Fibroblast of lung (primary cell): ENCODE data around the gene SLC52A1. TPM values are rescaled to one million over a fixed set of nuclear protein-coding genes. Genes with fewer than 3 reads are reported as not detected.

Source experiments
- DNase-seq, 2 donors: peaks; one replicate each; pipeline versions ENCODE4 v3.0.0 to v3.0.0-alpha.2; 2010; ENCODE audit warnings: low read depth in 2 of 2
- H2AFZ ChIP-seq: 2 replicates; pipeline ENCODE4 v1.5.1; 2012; ENCODE audit warnings: low read length, control low read depth, inconsistent platforms
- H3K27ac ChIP-seq: 2 replicates; pipeline ENCODE4 v1.5.1; 2011; ENCODE audit warnings: low read length, control low read depth; ENCODE audit not compliant: insufficient read depth
- H3K27me3 ChIP-seq: 2 replicates; pipeline ENCODE4 v1.5.1; 2011; ENCODE audit warnings: mild to moderate bottlenecking, low read length; ENCODE audit not compliant: control insufficient read depth, insufficient read depth
- H3K36me3 ChIP-seq: 2 replicates; pipeline ENCODE4 v1.5.1; 2011; ENCODE audit warnings: low read length; ENCODE audit not compliant: control insufficient read depth, insufficient read depth
- H3K4me1 ChIP-seq: 2 replicates; pipeline ENCODE4 v1.5.1; 2011; ENCODE audit warnings: low read length; ENCODE audit not compliant: control insufficient read depth, insufficient read depth; ENCODE audit errors: extremely low read depth
- H3K4me2 ChIP-seq: 2 replicates; pipeline ENCODE4 v1.5.1; 2011; ENCODE audit warnings: low read length, control low read depth; ENCODE audit not compliant: insufficient read depth; ENCODE audit errors: extremely low read depth
- H3K4me3 ChIP-seq, 4 experiments: fragments of 200-600 bp in 1 of 4; sonication (generic) in 1 of 4; replicated peaks in 1 of 4; 2 replicates each; pipeline ENCODE4 v1.5.1; 2011 to 2016; ENCODE audit warnings: low read length in 4 of 4, low read depth in 3 of 4, mild to moderate bottlenecking in 3 of 4, control low read depth in 2 of 4, inconsistent platforms in 1 of 4, mixed read lengths in 1 of 4; ENCODE audit not compliant: insufficient read depth in 1 of 4; ENCODE audit errors: control extremely low read depth in 1 of 4
- H3K79me2 ChIP-seq: 2 replicates; pipeline ENCODE4 v1.5.1; 2012; ENCODE audit warnings: mild to moderate bottlenecking, low read length, inconsistent platforms; ENCODE audit not compliant: control insufficient read depth, insufficient read depth
- H3K9ac ChIP-seq: 2 replicates; pipeline ENCODE4 v1.5.1; 2011; ENCODE audit warnings: mild to moderate bottlenecking, low read length, control low read depth; ENCODE audit not compliant: insufficient read depth
- H3K9me3 ChIP-seq: 2 replicates; pipeline ENCODE4 v1.5.1; 2012; ENCODE audit warnings: low read depth, low read length; ENCODE audit not compliant: control insufficient read depth, insufficient read depth
- H4K20me1 ChIP-seq: 2 replicates; pipeline ENCODE4 v1.5.1; 2011; ENCODE audit warnings: low read length; ENCODE audit not compliant: control insufficient read depth, insufficient read depth; ENCODE audit errors: extremely low read depth
- CTCF ChIP-seq, 2 donors: IDR thresholded peaks in 1 of 2; conservative IDR thresholded peaks in 1 of 2; 1 replicate in 1 of 2; 2 replicates in 1 of 2; pipeline ENCODE4 v1.5.1; 2011 to 2012; ENCODE audit warnings: low read length in 2 of 2, control low read depth in 1 of 2, inconsistent platforms in 1 of 2, low read depth in 1 of 2, mild to moderate bottlenecking in 1 of 2
- EZH2 ChIP-seq: IDR thresholded peaks from 2 replicates; pipeline ENCODE4 v1.5.1; 2012; ENCODE audit warnings: low read length, control low read depth, mild to moderate bottlenecking; ENCODE audit errors: missing control alignments
- polyA plus RNA-seq, 2 donors: library from polyadenylated mRNA; depleted of rRNA in 1 of 2; stranded (reverse) in 1 of 2; unstranded in 1 of 2; fragments of >200 nt; gene quantifications; 2 replicates each; pipeline ENCODE4 v1.2.1, GENCODE V29; 2011 to 2012; ENCODE audit warnings: missing spikeins in 1 of 2
- total RNA-seq: library from RNA; depleted of rRNA; stranded (reverse); fragments of >200 nt; gene quantifications from 2 replicates; pipeline ENCODE4 v1.2.1, GENCODE V29; 2014

Gene SLC52A1
- total and polyA plus RNA-seq, 2 donors (not counting 1 experiment from before 2014, with no cell fraction given) = 0.66 TPM; not detected in 1

GRCh38 chr17:4994081-4994595 lies 41.1 kb downstream of the SLC52A1 start:
- no peak overlapping the region for H3K9ac ChIP-seq
- DNase-seq = no peak
- H3K79me2 ChIP-seq = peaks cover 11% of the 10 kb centered on the region
- no peaks in the 10 kb centered on the region for H3K9me3 ChIP-seq
- TF ChIP-seq CTCF (conservative IDR thresholded peaks at IDR 0.05 in 1 of 2, IDR thresholded peaks at IDR 0.05 in 1 of 2; ENCODE audit: low read depth in 1 of 2, low read length in 2 of 2) = no peak
- TF ChIP-seq EZH2 = no peak
- no peaks in the 10 kb centered on the region for H4K20me1 ChIP-seq
- no peak overlapping the region for H3K4me2 ChIP-seq
- no peak overlapping the region for H3K4me3 ChIP-seq
- no peaks in the 10 kb centered on the region for H3K36me3 ChIP-seq
- H3K4me1 ChIP-seq = no peaks in the 10 kb centered on the region
- H3K27ac ChIP-seq = no peak overlapping the region
- no peak overlapping the region for H2AFZ ChIP-seq
- H3K27me3 ChIP-seq = no peaks in the 10 kb centered on the region

- peak overlapping the region; percentile 87 for H3K27ac ChIP-seq
- DNase-seq = peak in 1 of 2 donors; percentile 20
- no peaks in the 10 kb centered on the region for H4K20me1 ChIP-seq
- peaks cover 7% of the 10 kb centered on the region for H3K4me1 ChIP-seq
- peak overlapping the region; percentile 90 for H2AFZ ChIP-seq
- peaks cover 8% of the 10 kb centered on the region for H3K79me2 ChIP-seq
- peak overlapping the region; percentile 82 for H3K9ac ChIP-seq
- H3K36me3 ChIP-seq = peaks cover 3% of the 10 kb centered on the region
- TF ChIP-seq CTCF (conservative IDR thresholded peaks at IDR 0.05 in 1 of 2, IDR thresholded peaks at IDR 0.05 in 1 of 2; ENCODE audit: low read depth in 1 of 2, low read length in 2 of 2) (no peak), EZH2 (no peak)
- no peaks in the 10 kb centered on the region for H3K9me3 ChIP-seq
- H3K4me2 ChIP-seq = peak overlapping the region; percentile 96
- H3K4me3 ChIP-seq = peak overlapping the region; percentile 81 to 98 (median 85)
- H3K27me3 ChIP-seq = no peaks in the 10 kb centered on the region
Observed at GRCh38 chr17:4987767-4988567, 47.3 kb downstream of the SLC52A1 start.

GRCh38 chr17:4986951-4987766 lies 48.1 kb downstream of the SLC52A1 start, which contains the start of gene CAMTA2:
Gene CAMTA2, minus strand, starts transcription at chr17:4987675. Its CDS starts 1,453 bp downstream, at chr17:4986222.
- H3K4me2 ChIP-seq = peak within 1 kb of the TSS; percentile 96
- peaks cover 3% of the 10 kb centered on the region for H3K36me3 ChIP-seq
- peak; percentile 49 to 66 for TF ChIP-seq CTCF (conservative IDR thresholded peaks at IDR 0.05 in 1 of 2, IDR thresholded peaks at IDR 0.05 in 1 of 2; ENCODE audit: low read depth in 1 of 2, low read length in 2 of 2)
- TF ChIP-seq EZH2 = no peak
- H3K27me3 ChIP-seq = no peaks in the 10 kb centered on the region
- peak within 1 kb of the TSS; percentile 81 to 98 (median 85) for H3K4me3 ChIP-seq
- peaks cover 7% of the 10 kb centered on the region for H3K4me1 ChIP-seq
- H3K27ac ChIP-seq = peak within 1 kb of the TSS; percentile 87
- H3K9me3 ChIP-seq = no peaks in the 10 kb centered on the region
- peak within 1 kb of the TSS; percentile 82 for H3K9ac ChIP-seq
- H3K79me2 ChIP-seq = peaks cover 8% of the 10 kb centered on the region
- no peaks in the 10 kb centered on the region for H4K20me1 ChIP-seq
- peak; percentile 61 to 69 for DNase-seq
- peak within 1 kb of the TSS; percentile 90 for H2AFZ ChIP-seq
